Cardiac ventricle fibroblast (primary cell): ENCODE data around the gene PTBP3. TPM values are rescaled to one million over a fixed set of nuclear protein-coding genes. Genes with fewer than 3 reads are reported as not detected.

Source experiments
- total RNA-seq: library from RNA; depleted of rRNA; stranded (reverse); fragments of >200 nt; gene quantifications from 2 replicates; pipeline ENCODE4 v1.2.3, GENCODE V29; 2015

Gene PTBP3, protein sequence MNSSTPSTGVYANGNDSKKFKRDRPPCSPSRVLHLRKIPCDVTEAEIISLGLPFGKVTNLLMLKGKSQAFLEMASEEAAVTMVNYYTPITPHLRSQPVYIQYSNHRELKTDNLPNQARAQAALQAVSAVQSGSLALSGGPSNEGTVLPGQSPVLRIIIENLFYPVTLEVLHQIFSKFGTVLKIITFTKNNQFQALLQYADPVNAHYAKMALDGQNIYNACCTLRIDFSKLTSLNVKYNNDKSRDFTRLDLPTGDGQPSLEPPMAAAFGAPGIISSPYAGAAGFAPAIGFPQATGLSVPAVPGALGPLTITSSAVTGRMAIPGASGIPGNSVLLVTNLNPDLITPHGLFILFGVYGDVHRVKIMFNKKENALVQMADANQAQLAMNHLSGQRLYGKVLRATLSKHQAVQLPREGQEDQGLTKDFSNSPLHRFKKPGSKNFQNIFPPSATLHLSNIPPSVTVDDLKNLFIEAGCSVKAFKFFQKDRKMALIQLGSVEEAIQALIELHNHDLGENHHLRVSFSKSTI
- 18.3 and 21.5 TPM in 2 replicates for total RNA-seq

DNA sequence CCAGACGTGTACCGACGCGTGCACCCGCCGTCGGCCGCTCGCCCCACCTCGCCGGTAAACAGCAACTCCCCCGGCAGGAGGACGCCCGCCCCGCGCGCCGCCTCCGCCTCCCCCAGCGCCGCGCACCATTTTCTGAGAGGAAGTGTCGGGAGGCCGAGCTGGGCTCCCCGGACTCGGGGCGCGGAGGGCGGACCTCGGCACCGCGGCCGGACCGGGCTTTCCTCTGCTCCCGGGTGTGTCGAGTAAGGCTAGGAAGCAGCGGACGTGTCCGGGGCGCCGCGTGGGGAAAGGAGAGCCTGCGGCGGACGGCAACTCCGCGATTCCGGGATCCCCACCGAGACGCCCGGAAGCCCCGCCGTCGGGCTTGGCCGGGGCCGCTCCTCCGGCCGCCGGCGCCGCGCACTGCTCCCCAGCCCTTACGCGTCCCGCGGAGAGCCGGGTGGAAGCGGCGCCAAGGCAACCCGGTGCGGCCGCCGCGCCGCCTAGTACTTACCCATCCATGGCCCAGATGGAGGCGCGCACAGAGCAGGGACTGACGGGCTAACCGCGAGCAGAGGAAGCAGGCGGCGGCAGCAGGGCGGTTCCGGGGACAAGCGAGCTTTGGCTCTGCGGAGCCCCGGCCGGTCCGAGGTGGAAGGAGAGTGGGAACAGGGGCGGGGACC, at the start of gene PTBP3:
Gene PTBP3 (minus strand): TSS at position 643 of the 662 bp plus-strand sequence. CDS start 35,754 bp downstream, outside the sequence.

DNA sequence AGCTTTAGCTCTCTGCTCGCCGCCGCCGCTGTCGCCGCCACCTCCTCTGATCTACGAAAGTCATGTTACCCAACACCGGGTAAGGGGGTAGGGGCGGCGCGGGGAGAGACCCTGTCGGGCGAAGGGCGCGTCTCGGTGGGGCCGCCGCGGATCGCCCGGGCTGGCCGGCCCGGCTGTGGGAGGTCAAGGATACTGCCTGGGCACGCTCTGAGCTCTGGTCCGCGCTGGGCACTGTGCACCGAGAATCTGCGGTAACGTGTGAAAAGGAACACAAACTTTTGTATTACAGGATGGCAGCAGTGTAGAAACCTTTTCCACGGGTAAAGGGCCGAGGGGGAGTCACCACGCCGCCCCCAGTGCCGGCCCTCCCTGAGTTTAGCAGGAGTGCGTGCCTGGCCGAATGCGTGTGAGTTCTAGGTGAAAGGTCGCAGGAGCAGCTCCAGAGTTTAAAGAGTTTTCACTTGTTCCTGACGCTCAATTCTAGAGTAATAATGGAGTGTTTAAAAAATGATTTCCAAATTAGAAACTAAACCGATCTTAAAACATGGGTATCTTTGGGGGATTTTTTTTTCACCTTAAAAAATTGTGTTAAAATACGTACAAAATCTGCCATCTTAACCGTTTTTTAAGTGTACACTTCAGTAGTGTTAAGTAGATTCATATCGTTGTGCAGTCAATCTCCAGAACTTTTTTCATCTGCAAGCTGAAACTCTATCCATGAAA, 46.8 kb upstream of the PTBP3 start, which contains the start of gene HSDL2:
Gene HSDL2 (plus strand): TSS at position 7 of the 723 bp plus-strand sequence. CDS start 56 bp downstream, at position 63.

DNA sequence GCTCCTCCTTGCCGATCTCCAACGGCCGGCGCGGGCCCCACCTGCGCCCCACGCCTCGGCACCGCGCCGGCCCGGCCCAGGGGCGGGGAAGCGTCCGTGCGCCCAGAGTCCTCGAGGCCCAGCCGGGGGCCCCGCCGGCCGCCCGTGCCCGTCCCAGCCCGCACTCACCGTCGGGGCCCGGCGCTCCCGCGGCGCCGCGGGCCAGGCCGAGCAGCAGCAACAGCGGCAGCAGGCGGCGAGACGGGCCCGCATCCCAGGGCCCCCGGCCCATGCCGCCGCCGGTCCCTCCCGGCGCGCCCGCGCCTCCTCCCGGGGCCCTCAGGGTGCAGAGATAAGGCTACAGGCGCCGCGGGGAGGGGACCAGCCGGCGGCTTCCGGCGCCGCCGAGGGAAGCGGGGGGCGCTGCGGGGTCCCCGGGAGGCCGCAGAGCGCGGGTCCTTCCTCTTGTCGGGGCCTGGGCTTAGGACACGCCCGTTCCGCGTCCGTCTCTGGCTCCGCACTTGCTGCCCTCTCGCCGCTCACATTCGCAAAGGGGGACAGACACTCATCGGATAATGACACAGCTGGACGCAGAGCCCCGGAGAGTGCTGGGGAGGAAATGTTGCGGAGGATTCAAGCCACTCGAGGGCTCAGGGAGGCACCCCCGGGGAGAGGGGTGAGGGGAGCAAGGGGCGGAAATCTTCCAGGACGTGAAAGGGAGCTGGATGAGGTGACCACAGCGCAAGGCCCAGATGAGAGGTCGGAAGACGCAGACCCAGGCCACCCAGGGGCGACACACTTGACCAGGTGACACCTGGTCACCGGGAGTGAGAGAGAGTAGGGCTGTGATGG, 158.2 kb downstream of the PTBP3 start, which contains the start of gene SUSD1:
Gene SUSD1 (minus strand): TSS at position 333 of the 831 bp plus-strand sequence. CDS start 62 bp downstream, at position 271.

Other genes with a start within 250 kb of the PTBP3 start
- gene SUSD1, start 158.3 kb downstream of the PTBP3 start, total RNA-seq, result 4.1 and 4.4 TPM in 2 replicates
- gene HSDL2, start 46.5 kb upstream of the PTBP3 start, total RNA-seq, result 32.4 and 34.4 TPM in 2 replicates
- gene KIAA1958, start 153.2 kb upstream of the PTBP3 start, total RNA-seq, result 1.1 TPM in 2 replicates